ENCODE data around the gene SSMEM1. TPM values are rescaled to one million over a fixed set of nuclear protein-coding genes. Genes with fewer than 3 reads are reported as not detected.
"Not testable (repeated sequence)": the region's sequence is repeated elsewhere in the genome, so short reads cannot be mapped to it uniquely, and the experiment has no call there.

SSMEM1 gene
- total and polyA plus RNA-seq, 9 of the 15 experiments (the other 6 are each of a cell fraction or from before 2014, with no cell fraction given): 0.10 to 0.28 (median 0.18) TPM; not detected in 4

- H3K9ac ChIP-seq (ENCODE audit: insufficient read depth in 1 of 2, low read depth in 2 of 2, low read length in 2 of 2); H3K79me2 ChIP-seq (ENCODE audit: control insufficient read depth, insufficient read depth, low read length); H3K27ac ChIP-seq (ENCODE audit: extremely low read depth, low read depth, low read length); H3K27me3 ChIP-seq (ENCODE audit: control insufficient read depth in 2 of 2, insufficient read depth in 2 of 2, low read length in 2 of 2); in situ Hi-C loops (cut with MboI); H3K9me1 ChIP-seq (ENCODE audit: control insufficient read depth, insufficient read depth, low read length); BruUV-seq (replicated peaks); H4K20me1 ChIP-seq (replicated peaks; ENCODE audit: control insufficient read depth, insufficient read depth, low read length); CTCF ChIA-PET (ENCODE audit: low intra/inter-chr PET ratio); H2AFZ ChIP-seq (ENCODE audit: low read depth, low read length); H3K4me2 ChIP-seq (ENCODE audit: insufficient read depth, low read length); H3K4me1 ChIP-seq (replicated peaks in 1 of 2; ENCODE audit: control insufficient read depth in 2 of 2, insufficient read depth in 2 of 2, low read length in 2 of 2); H3K36me3 ChIP-seq (ENCODE audit: control insufficient read depth, insufficient read depth, low read length); H3K9me3 ChIP-seq (replicated peaks; ENCODE audit: control insufficient read depth, insufficient read depth, low read depth, low read length); DNase-seq (ENCODE audit: extremely low read depth in 1 of 4, low spot score in 3 of 4); ATAC-seq; FAIRE-seq; H3K4me3 ChIP-seq: not testable (repeated sequence)
- 0% methylated on average over 1 of the region's 1 CpG for WGBS (ENCODE audit: insufficient coverage, low coverage, missing lambda C conversion rate)
- intact Hi-C loops (cut with micrococcal nuclease): loop anchor here (2.0 to 10.0 kb wide), 4 partner anchors 241 to 591 kb away; no protein-coding TSS in a partner anchor
- POLR2A ChIA-PET: interaction anchor here (0.6 to 1.3 kb wide), 4 partner anchors 13 to 769 kb away, joined by 3 read pairs; no protein-coding TSS in a partner anchor
These were observed 35.8 kb downstream of the SSMEM1 start for GRCh38 chr7:130243486-130243885.

DNA sequence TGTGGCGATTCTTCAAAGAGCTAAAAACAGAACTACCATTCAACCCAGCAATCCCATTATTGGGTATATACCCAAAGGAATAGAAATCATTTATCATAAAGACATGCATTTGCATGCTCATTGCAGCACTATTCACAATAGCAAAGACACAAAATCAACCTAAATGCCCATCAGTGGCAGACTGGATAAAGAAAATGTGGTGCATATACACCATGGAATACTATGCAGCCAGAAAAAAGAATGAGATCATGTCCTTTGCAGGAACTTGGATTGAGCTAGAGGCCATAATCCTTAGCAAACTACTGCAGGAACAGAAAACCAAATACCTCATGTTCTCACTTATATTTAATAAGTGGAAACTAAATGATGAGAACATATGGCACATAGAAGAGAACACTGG is 38.8 kb downstream of the SSMEM1 start:
- H3K27me3 ChIP-seq (ENCODE audit: control insufficient read depth in 2 of 2, insufficient read depth in 2 of 2, low read length in 2 of 2); H3K79me2 ChIP-seq (ENCODE audit: control insufficient read depth, insufficient read depth, low read length); H3K9me1 ChIP-seq (ENCODE audit: control insufficient read depth, insufficient read depth, low read length); DNase-seq (ENCODE audit: extremely low read depth in 1 of 4, low spot score in 3 of 4); H3K27ac ChIP-seq (ENCODE audit: extremely low read depth, low read depth, low read length); H2AFZ ChIP-seq (ENCODE audit: low read depth, low read length); BruUV-seq (replicated peaks); H3K4me2 ChIP-seq (ENCODE audit: insufficient read depth, low read length); CTCF ChIA-PET (ENCODE audit: low intra/inter-chr PET ratio); H3K4me3 ChIP-seq; H4K20me1 ChIP-seq (replicated peaks; ENCODE audit: control insufficient read depth, insufficient read depth, low read length); in situ Hi-C loops (cut with MboI); FAIRE-seq; ATAC-seq; H3K4me1 ChIP-seq (replicated peaks in 1 of 2; ENCODE audit: control insufficient read depth in 2 of 2, insufficient read depth in 2 of 2, low read length in 2 of 2); H3K36me3 ChIP-seq (ENCODE audit: control insufficient read depth, insufficient read depth, low read length); H3K9ac ChIP-seq (ENCODE audit: insufficient read depth in 1 of 2, low read depth in 2 of 2, low read length in 2 of 2); H3K9me3 ChIP-seq (replicated peaks; ENCODE audit: control insufficient read depth, insufficient read depth, low read depth, low read length): not testable (repeated sequence)
- TF ChIP-seq RBM25 (IDR thresholded peaks at IDR 0.05; ENCODE audit: low read depth, low read length, severe bottlenecking) (peak; percentile 50), KDM1A (IDR thresholded peaks at IDR 0.05) (peak; percentile 11 to 62; a peak in 1 of 4 replicates), ZNF146 (CRISPR knock-in tag; IDR thresholded peaks at IDR 0.05; ENCODE audit: unreplicated experiment) (peak; percentile 94), BCOR (IDR thresholded peaks at IDR 0.05) (peak; percentile 44)
- intact Hi-C loops (cut with micrococcal nuclease): loop anchor here (10.0 kb wide), 2 partner anchors 238 to 588 kb away; no protein-coding TSS in a partner anchor
- POLR2A ChIA-PET: interaction anchor here (0.6 to 1.4 kb wide), 3 partner anchors 10 to 210 kb away, joined by 3 to 7 read pairs (median 3); no protein-coding TSS in a partner anchor
- WGBS (ENCODE audit: insufficient coverage, low coverage, missing lambda C conversion rate): 0% methylated on average over 1 of the region's 1 CpG
